Activated CD4-positive, CD25-positive, alpha-beta regulatory T cell treated with anti-CD3 and anti-CD28 coated beads, Interleukin-2, amount 50 U/mL, for 16 hours (primary cell): Measurements from ENCODE around the gene RASA4B.

Experiments used
- DNase-seq: peaks from one replicate; pipeline ENCODE4 v3.0.0-alpha.2; 2020; ENCODE audit warnings: low read depth, low spot score

The RASA4B gene

GRCh38 chr7:102454468-102454867 lies 63.1 kb downstream of the RASA4B start:
- no peak for DNase-seq

- DNase-seq: no peak
Observed at GRCh38 chr7:102453319-102453718, 64.3 kb downstream of the RASA4B start.

- DNase-seq: no peak
Observed at GRCh38 chr7:102452451-102452850, 65.1 kb downstream of the RASA4B start.

- no peak for DNase-seq
Observed at GRCh38 chr7:102451371-102452054, 66.1 kb downstream of the RASA4B start.

- no peak for DNase-seq
Observed at GRCh38 chr7:102450242-102450641, 67.3 kb downstream of the RASA4B start.

GRCh38 chr7:102449136-102449535 lies 68.4 kb downstream of the RASA4B start:
- no peak for DNase-seq

GRCh38 chr7:102447311-102447710 lies 70.3 kb downstream of the RASA4B start:
- no peak for DNase-seq

GRCh38 chr7:102446387-102447156 lies 71.0 kb downstream of the RASA4B start:
- no peak for DNase-seq

- DNase-seq: no peak
Observed at GRCh38 chr7:102445674-102446071, 71.9 kb downstream of the RASA4B start.

GRCh38 chr7:102444961-102445673 lies 72.5 kb downstream of the RASA4B start:
- no peak for DNase-seq

GRCh38 chr7:102439963-102440795 lies 77.4 kb downstream of the RASA4B start:
- no peak for DNase-seq

- no peak for DNase-seq
Observed at GRCh38 chr7:102436118-102436517, 81.5 kb downstream of the RASA4B start.

- no peak for DNase-seq
Observed at GRCh38 chr7:102434039-102434486, 83.5 kb downstream of the RASA4B start.

GRCh38 chr7:102433219-102434038 lies 84.1 kb downstream of the RASA4B start, which contains the start of gene ORAI2:
TSS of gene ORAI2 (plus strand) at chr7:102433575. CDS start at chr7:102438957, 5,382 bp downstream.
- peak; percentile 71 for DNase-seq
